GM18519 (cell line): ENCODE measurements around the gene ANKRD29.

Experiments used
- ATAC-seq: cut with Tn5 transposase; IDR thresholded peaks from one replicate; pipeline ENCODE4 v1.9.1; 2021; ENCODE audit warnings: mild to moderate bottlenecking, moderate library complexity; ENCODE audit not compliant: unreplicated experiment, low FRiP score

The ANKRD29 gene

DNA sequence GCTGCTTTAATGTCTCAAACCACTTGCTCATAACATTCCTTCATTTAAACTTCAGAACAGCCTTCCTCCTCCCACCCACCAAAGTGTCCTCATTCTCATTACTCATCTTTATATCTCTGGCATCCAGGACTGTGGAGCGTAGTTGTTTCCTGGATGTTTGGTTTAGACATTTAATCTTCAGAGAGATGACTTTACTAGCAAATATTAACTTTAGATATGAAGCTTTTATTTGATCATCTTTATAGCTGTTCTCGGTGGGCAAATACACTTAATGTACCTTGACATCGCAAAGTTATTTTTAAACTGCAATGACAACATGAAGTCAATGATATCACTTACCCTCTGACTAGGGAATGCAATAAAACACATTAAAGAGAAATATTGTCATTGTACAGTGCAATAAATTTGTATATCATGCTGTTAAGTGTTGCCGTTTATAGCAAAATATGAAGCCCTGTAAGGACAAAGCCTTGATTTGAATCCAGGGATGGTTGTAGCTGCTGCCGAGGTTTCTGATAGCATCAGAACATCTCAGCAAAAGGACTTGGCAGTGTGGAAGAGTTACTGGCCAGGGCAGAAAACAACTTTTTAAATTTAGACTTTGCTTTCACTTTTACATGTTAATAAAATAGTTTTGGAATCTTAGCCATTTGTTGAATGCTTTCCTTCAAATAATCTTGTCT is 21.9 kb upstream of the ANKRD29 start:
- no peak for ATAC-seq

DNA sequence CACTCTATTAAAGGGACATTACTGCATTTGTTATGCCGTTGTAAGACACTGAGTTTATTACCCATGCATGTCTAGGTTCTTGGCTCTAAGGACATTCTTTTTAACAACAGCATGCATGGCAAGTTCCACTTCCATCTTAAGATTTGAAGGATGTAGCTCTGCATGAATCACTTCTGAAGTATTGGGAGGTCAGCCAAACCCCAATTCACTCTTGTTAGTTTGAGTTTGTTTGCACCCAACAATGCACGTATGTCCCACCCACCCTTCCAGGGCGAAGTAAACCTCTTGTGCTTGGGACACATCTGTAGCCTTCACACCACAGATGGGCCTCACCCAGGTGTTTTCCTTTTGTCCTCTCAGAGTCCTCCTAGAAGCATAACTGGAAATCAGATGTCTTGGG is 21.0 kb upstream of the ANKRD29 start:
- no peak for ATAC-seq

DNA sequence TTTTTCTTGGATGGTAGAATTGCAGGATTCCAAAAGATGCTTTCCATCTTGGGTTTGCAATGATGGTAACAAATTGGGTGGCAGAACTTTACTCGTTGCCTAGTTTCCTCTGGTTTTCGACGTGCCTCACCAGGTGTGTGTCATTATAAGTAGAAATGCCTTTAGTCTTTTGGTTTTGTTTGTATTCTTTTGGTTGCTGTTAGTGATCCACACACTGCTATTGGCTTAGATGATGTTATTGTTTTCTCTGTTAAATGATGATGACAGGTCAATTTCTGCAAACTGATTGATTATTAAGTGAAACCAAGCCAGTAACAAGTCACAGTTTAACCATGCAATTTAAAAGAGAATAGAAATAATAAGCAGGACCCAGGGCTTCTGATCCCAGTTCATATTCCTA is 20.4 kb upstream of the ANKRD29 start:
- ATAC-seq, result no peak

DNA sequence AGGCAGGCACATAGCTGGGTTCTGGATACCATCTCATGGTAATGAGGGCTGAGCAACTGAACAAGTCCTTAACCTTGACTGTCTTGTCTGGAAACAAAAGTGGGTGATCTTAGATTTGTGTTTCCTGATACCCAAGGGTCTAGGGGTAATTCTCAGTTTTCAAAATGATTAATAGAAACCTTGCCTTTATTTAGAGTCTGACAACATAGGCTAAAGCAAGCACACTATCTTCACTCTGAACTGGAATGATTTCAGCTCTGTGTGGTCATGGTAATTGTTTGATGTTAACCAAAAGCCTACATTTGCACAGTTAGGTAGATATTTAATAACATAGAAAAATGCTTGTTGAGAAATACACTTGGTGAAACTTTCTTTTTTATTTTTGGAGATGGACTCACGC is 19.8 kb upstream of the ANKRD29 start:
- ATAC-seq, result no peak

DNA sequence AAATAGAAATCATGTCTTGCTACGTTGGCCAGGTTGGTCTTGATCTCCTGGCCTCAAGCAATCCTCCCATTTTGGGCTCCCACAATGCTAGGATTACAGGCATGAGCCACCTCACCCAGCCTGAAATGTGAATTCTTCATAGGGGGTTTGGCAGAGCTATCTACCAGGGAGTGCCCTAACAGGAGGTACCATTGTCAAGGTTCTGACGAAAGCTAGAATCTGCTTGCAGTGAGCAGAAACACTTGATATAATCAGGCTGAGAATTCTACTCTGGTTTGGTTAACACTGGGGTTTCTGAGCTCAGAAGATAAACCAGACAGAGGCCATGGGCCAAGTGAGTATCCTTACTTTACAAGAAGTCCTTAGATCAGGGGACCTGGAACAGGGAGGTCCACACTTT is 19.3 kb upstream of the ANKRD29 start:
- ATAC-seq, result no peak

DNA sequence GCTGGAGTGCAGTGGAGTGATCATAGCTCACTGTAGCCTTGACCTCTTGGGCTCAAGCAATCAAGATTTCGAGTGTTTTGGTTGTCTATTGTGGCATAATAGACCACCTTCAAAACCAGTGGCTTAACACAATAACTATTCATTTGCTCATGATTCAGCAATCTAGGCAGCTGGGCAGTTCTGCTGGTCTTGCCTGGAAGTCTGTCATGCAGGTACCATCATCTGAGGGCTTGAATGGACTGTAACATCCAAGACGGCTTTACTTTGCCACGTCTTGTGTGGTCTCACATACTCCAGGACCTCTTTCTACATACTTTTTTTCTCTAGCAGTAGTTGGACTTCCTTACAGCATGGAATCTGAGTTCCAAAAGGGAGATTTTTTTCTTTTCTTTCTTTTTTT is 13.2 kb upstream of the ANKRD29 start:
- no peak for ATAC-seq

DNA sequence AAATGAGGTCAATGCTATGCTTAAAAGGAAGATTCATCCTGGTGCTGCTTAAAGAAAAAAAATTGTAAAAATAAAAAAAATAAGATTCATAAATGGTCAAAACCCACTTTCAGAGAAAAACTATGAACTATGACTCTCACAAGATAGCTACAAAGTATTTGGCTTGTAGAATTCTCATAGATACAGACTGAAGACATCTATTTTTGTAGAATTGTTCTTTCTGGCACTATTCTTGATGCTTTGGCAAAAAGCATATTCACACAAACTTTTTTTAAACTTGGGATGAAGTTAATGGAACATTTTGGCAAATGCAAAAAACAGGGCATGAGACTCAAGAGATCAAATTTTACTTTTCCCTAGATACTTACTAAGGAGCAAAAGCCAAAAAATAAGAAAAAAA is 12.5 kb upstream of the ANKRD29 start:
- no peak for ATAC-seq

DNA sequence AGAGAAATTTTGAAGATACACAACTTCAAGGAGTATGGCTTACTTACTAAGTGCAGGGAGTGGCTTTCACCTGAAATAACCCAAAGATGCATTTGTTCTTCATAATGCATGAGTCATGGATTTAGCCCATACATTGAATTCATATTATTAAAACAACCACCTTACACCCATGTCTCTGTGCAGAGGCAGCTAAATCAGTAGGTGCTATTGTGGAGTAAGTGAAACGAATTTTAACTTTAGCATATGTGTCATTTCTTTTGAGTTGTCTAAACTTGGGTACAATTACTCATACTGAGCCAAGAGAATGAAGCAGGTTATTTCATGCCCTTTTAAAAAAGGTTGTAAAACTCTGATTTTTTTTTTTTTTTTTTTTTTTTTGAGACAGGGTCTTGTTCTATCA is 11.0 kb upstream of the ANKRD29 start:
- no peak for ATAC-seq

DNA sequence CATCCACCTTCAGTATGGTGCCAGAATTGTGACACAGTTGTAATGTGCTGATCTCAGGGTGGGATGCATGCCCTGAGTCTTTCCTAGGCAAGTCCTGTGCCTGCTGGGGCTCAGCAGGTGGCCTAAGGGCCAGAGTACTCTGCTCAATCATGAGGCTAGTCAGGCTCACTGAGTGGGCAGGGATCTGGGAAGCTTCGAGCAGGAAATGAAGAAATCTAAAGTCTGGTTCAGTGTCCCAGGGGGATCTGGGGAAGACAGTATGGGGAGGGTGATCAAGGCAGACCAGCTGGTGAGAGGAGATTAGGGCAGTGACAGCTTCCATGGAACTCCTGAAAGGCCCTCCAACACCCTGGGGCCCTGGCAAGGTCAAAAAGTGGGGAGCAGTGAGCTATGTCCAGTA is 8.9 kb upstream of the ANKRD29 start:
- no peak for ATAC-seq

DNA sequence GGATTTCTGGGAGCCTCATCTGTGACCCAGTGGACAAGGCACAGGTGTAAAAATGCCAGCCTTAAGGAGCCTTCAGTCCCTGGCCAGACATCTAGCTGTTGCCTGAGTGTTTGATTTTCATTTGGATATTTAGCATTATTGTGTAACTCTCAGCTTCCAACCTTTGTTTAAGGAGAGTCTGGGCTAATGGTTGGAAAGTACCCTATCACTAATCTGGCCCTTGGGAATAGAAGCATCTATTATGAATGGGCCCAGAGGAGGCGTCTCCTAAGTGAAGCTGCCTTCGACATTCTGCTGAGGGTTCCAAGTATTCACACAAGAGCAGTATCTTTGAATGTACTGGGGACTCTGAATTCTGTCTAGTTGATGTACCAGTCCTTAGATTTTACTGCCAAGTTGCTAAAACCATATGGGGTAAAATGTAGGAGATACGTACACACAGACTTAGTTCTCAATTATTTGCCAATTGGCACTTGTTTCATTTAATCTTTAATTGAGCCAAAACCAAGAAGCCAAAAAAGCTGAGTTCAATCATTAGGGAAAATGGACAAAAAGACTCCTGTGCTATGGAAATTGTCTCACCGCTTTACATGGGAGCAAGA is 7.2 kb upstream of the ANKRD29 start:
- no peak for ATAC-seq

DNA sequence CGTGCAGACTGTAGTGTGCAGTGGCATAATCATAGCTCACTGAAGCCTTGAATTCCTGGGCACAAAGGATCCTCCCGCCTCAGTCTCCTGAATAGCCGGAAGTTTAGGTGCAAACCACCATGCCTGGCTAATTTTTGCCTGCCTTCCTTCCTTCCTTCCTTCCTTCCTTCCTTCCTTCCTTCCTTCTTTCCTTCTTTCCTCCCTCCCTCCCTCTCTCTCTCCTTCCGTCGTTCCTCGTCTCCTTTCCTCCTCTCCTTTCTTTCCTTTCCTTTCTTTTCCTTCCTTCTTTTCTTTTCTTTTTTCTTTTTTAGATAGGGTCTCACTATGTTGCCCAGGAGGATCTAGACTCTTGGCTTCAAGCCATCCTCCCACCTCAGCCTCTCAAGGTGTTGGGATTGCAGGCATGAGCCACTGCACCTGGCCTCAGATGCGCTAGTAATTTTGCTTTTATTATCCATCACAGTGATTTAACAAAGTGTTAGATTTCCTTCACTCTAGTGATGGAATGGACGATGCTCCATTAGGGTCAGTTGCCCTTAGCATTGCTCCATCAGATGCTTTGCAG is 6.6 kb upstream of the ANKRD29 start:
- ATAC-seq, result no peak

DNA sequence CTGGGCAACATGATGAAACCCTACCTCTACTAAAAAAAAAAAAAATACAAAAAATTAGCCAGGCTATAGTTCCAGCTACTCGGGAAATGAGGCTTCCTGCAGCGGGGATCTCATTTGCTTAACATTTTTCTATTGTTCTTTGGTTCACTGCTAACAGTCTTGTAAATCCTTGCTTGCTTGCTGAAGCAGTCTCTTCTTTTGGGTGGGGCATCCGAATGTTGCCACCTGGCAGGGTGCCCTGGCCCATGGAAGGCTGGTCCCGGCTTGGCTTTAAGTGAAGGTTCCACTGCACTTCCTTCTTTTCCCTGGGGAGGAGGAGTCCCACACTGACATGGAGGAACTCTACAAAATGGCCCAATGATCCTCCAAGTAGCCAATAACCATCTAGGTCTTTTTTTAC is 6.0 kb upstream of the ANKRD29 start:
- no peak for ATAC-seq

DNA sequence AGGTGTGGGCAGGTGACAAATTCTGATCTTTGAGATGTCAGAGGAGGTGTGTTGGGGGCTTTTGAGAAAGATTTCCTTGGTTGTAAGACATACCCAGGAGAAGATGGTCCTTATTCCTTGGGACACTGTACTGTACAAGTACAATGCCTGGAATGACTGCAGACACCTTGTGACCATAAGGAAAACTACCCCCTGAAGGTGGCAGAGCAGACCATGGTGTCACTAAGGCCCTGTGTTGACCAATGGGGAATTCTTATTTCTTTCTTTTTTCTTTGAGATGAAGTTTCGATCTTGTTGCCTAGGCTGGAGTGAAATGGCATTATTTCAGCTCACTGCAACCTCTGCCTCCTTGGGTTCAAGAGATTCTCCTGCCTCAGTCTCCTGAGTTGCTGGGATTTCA is 4.4 kb upstream of the ANKRD29 start:
- no peak for ATAC-seq

DNA sequence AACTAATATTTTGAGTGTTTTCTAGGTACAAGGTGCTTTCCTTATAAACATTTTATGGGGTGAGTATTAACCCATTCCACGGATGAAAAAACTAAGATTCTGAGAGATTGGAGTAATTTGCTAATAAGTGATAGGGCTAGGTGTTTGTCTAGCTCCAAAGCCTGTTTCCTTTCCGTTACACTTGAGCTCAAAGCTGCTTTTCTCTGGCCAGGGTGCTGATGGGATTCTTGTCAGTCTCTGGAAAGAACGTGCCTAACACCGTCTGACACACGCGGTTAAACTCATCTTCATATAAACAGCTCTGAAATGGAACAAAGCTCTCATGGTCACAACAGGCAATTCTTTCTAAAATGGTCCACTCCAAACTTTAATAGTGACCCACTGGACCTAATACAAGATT is 2.0 kb upstream of the ANKRD29 start:
- ATAC-seq, result no peak

DNA sequence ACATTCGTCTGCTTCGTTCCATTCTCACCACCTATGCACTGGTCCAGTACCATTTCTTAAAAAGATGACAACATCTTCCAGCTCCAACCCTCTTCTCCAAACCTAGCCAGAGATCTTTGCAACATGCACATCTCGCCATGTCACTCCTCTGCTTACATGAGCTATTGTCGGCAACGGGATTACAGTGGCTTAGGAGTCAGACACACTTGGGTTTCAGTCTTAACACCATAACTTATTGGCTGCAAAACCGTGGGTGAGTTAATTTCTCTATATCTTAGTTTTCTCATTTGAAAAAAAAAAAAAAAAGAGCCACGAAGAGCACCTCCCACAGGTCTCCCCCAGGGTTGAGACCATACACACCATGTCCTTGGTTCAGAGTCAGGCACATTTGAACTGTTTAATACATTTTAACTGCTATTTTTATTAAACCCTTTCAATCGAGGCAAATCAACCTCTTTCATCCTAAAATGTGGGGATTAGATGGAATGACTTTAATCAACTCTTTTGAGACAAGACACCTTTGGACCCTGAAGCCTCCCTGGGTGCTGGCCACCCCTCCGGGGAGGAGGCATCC is 889 bp downstream of the ANKRD29 start:
- no peak for ATAC-seq

DNA sequence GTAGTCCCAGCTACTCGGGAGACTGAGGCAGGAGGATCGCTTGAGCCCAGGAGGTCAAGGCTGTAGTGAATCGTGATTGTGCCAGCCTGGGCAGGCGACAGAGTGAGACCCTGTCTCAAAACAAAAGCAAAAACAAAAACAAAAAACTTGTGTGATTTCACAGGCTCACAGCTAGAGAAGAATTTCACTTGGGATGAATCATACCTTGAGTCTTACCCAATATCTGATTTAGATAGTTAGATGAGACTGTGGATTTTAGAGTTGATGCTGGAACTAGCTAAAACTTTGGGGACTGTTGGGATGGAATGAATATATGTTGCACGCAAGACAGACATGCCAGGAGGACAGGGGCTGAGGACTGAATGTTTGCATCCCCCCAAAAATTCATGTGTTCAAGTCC is 4.4 kb downstream of the ANKRD29 start:
- ATAC-seq, result no peak

DNA sequence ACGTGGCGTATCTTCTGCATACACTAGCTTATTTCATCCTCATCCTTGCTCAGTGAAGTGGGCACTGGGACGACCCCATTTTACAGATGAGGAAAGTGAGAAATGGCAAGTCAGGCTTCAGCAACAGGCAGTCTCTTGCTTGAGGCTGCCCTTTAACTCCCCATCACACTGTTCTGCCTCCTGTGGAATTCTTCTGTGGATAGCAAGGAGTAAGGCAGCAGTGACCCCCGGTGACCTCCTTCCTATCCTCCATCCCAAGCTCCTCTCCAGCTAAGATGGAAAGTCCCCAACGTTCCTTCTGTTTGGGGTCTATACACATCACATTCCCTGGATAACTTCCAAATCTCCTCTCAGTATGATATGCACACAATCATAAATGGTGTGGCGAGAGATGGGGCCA is 10.5 kb downstream of the ANKRD29 start:
- ATAC-seq, result no peak

DNA sequence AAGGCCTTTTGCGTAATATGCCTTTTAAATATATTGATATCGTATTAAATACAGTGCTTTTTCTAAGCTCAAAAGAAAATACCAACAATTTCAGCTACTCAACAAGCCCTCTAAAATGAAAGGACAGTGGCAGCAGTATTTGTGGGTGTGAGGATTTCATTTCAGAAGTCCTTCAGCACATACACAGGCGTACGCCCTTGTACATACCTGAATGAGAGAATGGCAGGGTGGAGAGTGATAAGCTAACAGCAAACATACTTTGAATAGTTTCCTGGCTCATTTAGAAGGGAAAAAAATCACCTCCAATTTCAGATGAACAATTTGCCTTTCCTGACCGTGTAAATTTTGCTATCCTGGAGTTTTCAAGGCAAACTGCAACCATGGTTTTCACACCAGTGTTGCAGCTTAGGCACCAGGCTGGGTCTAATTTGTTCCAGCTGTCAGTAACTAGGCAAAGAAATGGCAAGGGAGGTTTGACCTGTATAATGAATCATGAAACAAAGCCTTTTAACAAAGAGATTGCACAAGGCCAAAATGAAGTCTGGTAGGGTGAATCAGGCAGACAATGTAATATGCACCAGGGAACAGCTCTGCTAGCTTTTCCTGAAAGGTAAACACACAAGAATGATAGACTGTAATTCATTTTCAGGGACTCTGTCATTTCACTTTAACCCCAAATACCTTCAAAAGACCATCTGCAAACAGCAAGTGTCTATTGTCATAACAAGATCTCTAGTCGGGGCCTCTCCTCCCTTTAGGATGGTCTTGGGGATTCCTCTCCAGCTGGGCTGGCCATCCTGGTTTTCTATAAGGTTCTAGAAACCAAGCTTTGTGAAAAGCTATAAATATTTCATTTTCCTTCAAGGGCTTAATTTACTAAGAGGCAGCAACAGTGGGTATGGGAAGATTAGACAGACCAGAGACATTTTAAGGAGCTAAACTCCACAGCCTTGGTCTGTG is 11.5 kb downstream of the ANKRD29 start:
- ATAC-seq, result no peak

DNA sequence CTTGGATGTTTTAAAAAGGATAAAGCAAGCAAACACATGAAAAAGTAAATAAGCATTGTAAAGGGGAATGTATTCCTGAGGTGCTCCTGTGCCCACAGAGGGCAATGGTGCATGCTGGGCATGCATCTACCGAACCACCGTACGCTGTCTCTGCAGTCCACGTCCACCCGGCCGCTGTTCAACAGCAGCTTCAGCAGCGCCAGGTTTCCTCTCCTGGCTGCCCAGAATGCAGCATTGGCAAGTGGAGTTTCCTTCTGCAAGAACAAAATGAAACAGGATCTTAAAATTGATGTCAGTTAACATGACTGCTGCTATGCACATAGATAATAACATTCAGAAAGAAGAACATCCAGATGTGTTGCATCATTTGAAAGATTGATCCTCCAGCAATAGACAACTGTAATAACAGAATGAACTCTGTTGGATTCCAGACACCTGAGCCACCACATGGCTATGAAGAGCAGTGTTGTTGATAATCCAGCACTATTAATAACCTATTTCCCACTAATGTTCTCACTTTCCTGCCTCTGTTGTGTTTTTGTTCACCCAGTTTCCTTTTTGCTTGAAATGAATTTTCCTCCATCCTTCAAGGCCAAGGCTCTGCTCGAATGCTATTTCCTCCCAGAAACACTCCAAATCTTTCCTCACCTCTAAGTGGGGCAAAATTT is 13.6 kb downstream of the ANKRD29 start:
- ATAC-seq, result no peak

DNA sequence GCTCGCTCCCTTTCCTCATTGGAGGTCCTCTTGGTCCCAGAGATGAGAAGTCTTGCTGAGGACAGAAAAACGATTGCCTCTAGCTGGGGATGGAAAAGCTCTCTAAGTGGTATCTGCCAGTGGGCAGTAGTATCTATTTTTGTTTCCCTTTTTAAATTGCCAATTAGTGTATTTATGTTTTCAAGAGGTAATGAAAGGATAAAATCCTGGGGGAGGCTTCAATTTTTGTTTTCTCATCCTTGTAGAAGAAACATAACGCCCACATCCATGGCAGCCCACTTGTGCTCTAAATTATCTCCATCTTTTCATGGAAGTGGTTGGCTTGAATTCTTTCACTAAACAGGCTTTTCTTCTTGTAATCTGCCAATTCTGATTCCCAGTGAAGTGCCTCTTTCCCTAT is 14.3 kb downstream of the ANKRD29 start:
- ATAC-seq, result no peak
